ENCODE results near the gene TGFB3. TPM values are rescaled to one million over a fixed set of nuclear protein-coding genes. Genes with fewer than 3 reads are reported as not detected.
"Not testable (repeated sequence)": the region's sequence is repeated elsewhere in the genome, so short reads cannot be mapped to it uniquely, and the experiment has no call there.

The TGFB3 gene
- total RNA-seq = 20.7 TPM
- long read RNA-seq, transcript TGFB3-201 (7 exons, 2,522 nt) = major isoform, 17 of 23 reads
- long read RNA-seq, partial matches to known transcripts = 4 of 23 reads
- long read RNA-seq, other reads (novel, unspliced or antisense) = 1 of 23 reads

GRCh38 chr14:75981426-75982265 is at the start of gene TGFB3:
Gene TGFB3, minus strand, starts transcription at chr14:75981995. Its CDS starts 1,102 bp downstream, at chr14:75980893.
- intact Hi-C loops (cut with DNase I) = loop anchor here (5.0 kb wide), 1 partner anchor 74 kb away; no protein-coding TSS in a partner anchor
- peak; percentile 75 for ATAC-seq (ENCODE audit: poor library complexity)
- peak; percentile 82 for DNase-seq

DNA sequence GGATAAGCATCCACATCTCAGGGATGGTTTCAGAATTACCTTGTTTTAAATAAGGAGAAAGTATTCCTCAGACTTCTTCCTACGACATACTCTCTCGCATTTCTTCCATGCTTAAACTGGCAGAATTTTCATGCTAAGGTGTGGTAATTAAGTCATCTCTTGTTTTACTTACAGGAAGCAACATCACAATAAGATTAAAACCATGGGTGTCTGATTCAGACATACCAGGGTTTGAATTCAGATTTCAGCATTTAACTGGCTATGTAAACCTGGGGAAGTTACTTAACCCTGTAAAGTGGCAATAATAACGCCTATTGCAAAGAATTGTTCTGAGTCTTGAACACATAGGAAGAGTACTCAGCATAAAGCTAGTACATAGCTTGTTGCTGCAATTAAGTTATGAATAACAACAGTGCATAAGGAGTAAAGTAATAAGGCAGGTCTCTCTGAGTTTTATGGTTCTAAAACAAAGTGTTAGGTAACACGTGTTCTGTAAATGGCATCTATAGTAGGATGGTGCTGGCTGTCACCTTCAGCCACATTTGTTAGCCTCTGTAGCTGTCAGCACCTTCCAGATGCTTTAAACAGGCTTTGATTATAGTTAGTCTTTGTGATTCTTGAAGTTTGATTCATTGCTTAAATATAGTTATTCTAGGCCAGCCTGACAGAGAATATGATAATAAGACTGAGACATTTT is 42.6 kb upstream of the TGFB3 start:
- intact Hi-C loops (cut with DNase I) = no loop called here
- ATAC-seq (ENCODE audit: poor library complexity) = peak; percentile 65
- no peak for DNase-seq

- intact Hi-C loops (cut with DNase I) = no loop called here
- DNase-seq (no peak), ATAC-seq (ENCODE audit: poor library complexity) (no peak)
These were observed 42.0 kb upstream of the TGFB3 start for GRCh38 chr14:76023757-76024156.

GRCh38 chr14:76022991-76023390 is 41.2 kb upstream of the TGFB3 start:
- DNase-seq (no peak), ATAC-seq (ENCODE audit: poor library complexity) (no peak)
- intact Hi-C loops (cut with DNase I) = no loop called here

GRCh38 chr14:76019676-76020075 is 37.9 kb upstream of the TGFB3 start:
- intact Hi-C loops (cut with DNase I) = no loop called here
- ATAC-seq (ENCODE audit: poor library complexity) = no peak
- no peak for DNase-seq

DNA sequence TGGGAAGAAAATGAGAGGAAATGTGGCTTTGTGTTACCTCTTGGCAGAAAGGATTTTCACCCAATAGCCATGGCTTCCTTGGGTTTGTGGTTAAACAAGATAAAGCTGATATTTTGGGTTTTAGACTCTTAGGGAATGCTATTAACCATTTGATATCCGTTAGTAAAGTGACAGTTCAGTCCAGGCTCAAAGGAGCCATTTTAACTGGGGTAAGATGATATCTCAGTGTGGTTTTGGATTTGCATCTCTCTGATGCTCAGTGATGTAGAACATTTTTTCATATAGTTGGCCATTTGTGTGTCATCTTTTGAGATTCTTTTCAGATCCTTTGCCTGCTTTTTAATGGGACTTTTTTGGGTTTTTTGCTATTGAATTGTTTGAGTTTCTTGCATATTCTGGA is 33.9 kb upstream of the TGFB3 start:
- intact Hi-C loops (cut with DNase I) = no loop called here
- ATAC-seq (ENCODE audit: poor library complexity) (no peak), DNase-seq (no peak)

DNA sequence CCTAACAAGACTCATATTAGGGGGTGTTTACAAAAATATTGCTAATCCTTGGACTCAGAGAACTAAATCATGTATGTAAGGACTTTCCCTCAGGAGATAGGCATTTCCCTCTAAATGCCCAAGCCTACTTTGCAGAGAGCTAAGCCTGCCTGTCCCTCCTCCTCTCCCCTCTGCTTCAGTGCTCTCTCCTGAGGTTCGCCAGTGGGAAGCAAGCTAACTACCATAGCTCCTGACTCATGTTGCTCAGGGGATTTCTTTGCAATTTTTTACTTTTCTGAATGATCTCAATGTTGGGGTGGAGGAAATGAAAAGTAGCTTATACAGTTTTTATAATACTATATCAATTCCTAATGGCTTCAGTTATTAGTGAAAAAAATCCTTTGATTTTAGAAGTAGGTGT is 33.4 kb upstream of the TGFB3 start:
- intact Hi-C loops (cut with DNase I) = no loop called here
- no peak for DNase-seq
- ATAC-seq (ENCODE audit: poor library complexity) = no peak

GRCh38 chr14:76012354-76012753 is 30.6 kb upstream of the TGFB3 start:
- intact Hi-C loops (cut with DNase I) = no loop called here
- no peak for DNase-seq

GRCh38 chr14:76011930-76012329 is 30.1 kb upstream of the TGFB3 start:
- DNase-seq (no peak), ATAC-seq (ENCODE audit: poor library complexity) (no peak)
- intact Hi-C loops (cut with DNase I) = no loop called here

More at GRCh38 chr14:76012354-76012753, 30.6 kb upstream of the TGFB3 start:
- peak; percentile 79 for ATAC-seq (ENCODE audit: poor library complexity)

GRCh38 chr14:76009627-76010026 is 27.8 kb upstream of the TGFB3 start:
- ATAC-seq (ENCODE audit: poor library complexity); intact Hi-C loops (cut with DNase I); DNase-seq: not testable (repeated sequence)

GRCh38 chr14:76007852-76008251 is 26.1 kb upstream of the TGFB3 start:
- no peak for ATAC-seq (ENCODE audit: poor library complexity)
- DNase-seq = no peak

DNA sequence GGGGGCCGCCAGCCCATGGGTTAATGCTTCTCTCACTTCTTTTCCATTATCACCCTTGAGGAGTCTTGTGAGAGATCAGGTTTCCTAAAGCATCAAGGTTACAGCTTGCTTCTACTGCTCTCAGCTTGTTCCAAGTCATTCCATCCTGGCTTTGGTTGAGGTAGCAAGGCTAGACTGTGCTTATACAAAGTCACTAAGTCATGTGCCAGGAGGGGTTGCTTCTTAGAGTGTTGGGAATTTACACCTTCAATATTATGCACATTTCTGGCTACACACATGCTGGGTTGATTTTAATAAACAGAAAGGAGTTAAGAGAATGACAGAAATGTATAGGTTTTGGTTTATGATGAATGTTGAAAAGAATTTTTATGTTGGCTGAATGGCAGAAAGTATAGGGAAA is 25.6 kb upstream of the TGFB3 start:
- no peak for DNase-seq
- intact Hi-C loops (cut with DNase I) = no loop called here
- ATAC-seq (ENCODE audit: poor library complexity) = no peak

More at GRCh38 chr14:76007852-76008251, 26.1 kb upstream of the TGFB3 start:
- intact Hi-C loops (cut with DNase I) = no loop called here

- DNase-seq = no peak
- intact Hi-C loops (cut with DNase I) = no loop called here
- no peak for ATAC-seq (ENCODE audit: poor library complexity)
These were observed 24.5 kb upstream of the TGFB3 start for GRCh38 chr14:76006253-76006652.

DNA sequence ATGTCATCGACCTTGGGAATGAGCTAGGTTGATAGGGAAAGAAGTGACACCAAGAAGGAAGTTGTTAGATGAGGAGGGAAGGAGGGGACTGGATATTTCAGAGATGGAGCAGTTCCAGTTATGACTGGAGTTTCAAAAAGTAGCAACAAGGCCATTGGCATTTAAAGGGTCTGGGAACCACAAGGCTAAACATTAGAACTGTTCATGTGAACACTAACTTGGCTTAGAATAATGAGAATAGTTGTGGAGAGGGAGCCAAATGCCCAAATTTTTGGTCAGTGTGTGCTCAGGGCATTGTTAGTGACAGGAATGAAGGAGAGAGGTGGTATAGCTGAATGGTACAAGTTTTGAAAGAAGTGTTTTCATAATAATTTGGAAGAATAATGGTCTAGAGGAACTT is 20.6 kb upstream of the TGFB3 start:
- DNase-seq (no peak), ATAC-seq (ENCODE audit: poor library complexity) (no peak)
- intact Hi-C loops (cut with DNase I) = no loop called here

GRCh38 chr14:75999511-76000190 is 17.9 kb upstream of the TGFB3 start:
- DNase-seq = no peak
- no peak for ATAC-seq (ENCODE audit: poor library complexity)
- intact Hi-C loops (cut with DNase I) = no loop called here

GRCh38 chr14:75996488-75996887 is 14.7 kb upstream of the TGFB3 start:
- intact Hi-C loops (cut with DNase I) = no loop called here
- ATAC-seq (ENCODE audit: poor library complexity) (no peak), DNase-seq (no peak)

DNA sequence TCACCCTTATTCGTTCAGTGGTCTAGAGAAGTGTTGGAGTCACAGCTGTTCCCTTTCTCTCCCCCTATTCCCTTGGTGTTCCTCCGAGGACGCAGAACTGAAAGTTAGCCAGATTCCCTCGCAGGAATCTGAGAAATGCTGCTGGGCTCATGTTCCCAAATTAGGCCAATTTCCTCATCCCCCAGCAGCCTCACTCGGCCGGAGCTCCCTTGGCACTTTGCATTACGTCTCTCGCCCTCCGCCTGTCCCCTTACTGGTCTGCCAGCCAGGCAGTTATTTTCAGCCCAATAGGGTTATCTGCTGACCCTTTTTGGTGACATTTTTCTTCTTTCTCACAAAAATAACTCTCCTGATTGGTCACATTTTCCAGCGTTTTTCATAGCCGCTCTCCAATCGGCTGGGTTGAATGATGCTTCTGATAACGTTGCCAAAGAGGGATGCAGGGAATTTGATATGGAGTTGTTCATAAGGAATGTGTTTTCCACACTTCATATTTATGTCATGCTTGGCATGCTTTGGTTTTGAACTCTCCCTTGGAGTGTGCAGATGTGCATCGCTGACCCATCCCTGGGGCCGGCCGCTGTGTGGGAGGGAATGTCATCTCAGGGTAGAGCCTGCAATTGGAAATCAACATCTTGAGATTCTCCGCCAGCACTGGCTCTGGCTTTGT is 13.7 kb upstream of the TGFB3 start:
- DNase-seq (peak; percentile 76), ATAC-seq (ENCODE audit: poor library complexity) (peak; percentile 88)
- intact Hi-C loops (cut with DNase I) = no loop called here

DNA sequence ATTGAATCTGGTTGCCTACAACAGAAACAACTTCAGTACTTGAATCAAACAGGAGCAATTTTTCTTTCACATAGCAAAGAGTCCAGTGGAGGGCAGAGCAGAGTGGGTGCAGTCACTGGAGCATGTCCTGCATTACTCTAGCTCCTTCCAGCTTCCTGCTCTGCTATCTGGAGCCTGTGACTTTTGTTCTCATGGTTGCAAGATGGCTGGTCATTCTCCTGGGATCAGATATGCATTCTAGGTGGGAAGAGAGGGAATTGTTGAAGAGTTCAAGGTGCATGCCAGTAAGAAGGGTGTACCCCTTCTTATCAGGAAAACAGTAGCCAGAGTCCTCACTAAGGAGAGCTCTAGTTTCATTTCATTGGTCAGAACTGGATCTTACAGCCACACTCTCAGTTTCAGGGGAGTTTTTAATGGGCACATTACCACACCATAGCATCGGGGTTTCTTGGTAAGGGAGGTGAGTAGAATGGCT is 11.8 kb upstream of the TGFB3 start:
- intact Hi-C loops (cut with DNase I) = no loop called here
- ATAC-seq (ENCODE audit: poor library complexity) (no peak), DNase-seq (no peak)

DNA sequence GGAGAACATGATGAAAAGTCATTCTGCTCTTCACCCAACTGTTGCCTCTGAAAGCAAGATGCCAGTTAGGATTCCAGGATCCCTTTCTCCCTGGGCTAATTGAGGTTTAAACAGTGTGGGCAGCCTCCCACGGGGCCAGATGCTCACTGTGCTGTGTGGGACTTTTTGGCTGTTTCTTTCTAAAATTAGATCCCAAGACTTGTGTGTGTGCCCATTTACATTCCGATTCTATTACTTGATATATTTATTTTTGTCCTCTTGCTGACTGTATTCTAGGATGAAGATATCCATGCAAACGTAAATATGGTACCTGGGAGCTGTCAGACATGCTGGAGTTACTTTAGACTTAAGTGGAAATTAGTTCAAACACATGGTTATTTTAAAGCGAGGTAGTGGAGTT is 10.0 kb upstream of the TGFB3 start:
- ATAC-seq (ENCODE audit: poor library complexity) (no peak), DNase-seq (no peak)
- intact Hi-C loops (cut with DNase I) = no loop called here

Data from Right ventricle myocardium superior (tissue), 1 donor.